ENCODE measurements around the gene CLASRP.

- TF ChIP-seq CTCF (IDR thresholded peaks at IDR 0.05) (no peak), POLR2A (IDR thresholded peaks at IDR 0.05) (no peak)
These were observed 10.4 kb downstream of the CLASRP start for GRCh38 chr19:45049073-45049736.
